ENCODE results near the gene HAUS6. TPM values are rescaled to one million over a fixed set of nuclear protein-coding genes. Genes with fewer than 3 reads are reported as not detected.
A peak's percentile ranks its signal among the peaks of the same experiment; 100 is the strongest.
"Not testable (repeated sequence)": the region's sequence is repeated elsewhere in the genome, so short reads cannot be mapped to it uniquely, and the experiment has no call there.

Gene HAUS6
- total RNA-seq, 1 donor = 26.8 TPM

DNA sequence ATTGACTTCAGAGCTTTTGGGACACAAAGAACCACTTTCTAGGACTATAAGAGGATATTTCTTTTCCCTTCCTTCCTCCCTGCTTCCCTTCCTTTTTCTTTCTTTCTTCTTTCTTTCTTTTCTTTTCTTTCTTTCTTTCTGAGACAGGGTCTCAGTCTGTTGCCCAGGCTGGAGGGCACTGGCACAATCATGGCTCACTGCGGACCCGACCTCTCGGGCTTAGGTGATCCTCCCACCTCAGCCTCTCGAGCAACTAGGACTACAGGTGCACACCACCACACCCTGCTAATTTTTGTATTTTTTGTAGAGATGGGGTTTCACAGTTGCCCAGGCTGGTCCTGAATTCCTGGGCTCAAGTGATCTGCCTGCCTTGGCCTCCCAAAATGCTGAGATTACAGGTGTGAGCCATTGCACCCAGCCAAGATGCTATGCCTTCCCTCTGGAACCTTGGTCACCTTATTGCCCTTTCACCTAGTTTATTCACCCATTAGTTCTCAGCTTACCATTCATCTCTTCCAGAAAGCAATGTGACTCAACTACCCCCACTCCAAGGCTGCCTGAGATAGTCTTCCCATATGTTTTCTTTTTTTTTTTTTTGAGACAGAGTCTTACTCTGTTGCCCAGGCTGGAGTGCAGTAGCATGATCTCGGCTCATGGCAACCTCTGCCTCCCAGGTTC lies 14.5 kb upstream of the HAUS6 start:
- TF ChIP-seq, protein P1, sequence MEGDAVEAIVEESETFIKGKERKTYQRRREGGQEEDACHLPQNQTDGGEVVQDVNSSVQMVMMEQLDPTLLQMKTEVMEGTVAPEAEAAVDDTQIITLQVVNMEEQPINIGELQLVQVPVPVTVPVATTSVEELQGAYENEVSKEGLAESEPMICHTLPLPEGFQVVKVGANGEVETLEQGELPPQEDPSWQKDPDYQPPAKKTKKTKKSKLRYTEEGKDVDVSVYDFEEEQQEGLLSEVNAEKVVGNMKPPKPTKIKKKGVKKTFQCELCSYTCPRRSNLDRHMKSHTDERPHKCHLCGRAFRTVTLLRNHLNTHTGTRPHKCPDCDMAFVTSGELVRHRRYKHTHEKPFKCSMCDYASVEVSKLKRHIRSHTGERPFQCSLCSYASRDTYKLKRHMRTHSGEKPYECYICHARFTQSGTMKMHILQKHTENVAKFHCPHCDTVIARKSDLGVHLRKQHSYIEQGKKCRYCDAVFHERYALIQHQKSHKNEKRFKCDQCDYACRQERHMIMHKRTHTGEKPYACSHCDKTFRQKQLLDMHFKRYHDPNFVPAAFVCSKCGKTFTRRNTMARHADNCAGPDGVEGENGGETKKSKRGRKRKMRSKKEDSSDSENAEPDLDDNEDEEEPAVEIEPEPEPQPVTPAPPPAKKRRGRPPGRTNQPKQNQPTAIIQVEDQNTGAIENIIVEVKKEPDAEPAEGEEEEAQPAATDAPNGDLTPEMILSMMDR (IDR thresholded peaks at IDR 0.05; ENCODE audit: insufficient read depth, low read length) = no peak
- DNase-seq (ENCODE audit: low read depth) = no peak
- no peak overlapping the region for H3K4me3 ChIP-seq (ENCODE audit: low read depth, low read length)

DNA sequence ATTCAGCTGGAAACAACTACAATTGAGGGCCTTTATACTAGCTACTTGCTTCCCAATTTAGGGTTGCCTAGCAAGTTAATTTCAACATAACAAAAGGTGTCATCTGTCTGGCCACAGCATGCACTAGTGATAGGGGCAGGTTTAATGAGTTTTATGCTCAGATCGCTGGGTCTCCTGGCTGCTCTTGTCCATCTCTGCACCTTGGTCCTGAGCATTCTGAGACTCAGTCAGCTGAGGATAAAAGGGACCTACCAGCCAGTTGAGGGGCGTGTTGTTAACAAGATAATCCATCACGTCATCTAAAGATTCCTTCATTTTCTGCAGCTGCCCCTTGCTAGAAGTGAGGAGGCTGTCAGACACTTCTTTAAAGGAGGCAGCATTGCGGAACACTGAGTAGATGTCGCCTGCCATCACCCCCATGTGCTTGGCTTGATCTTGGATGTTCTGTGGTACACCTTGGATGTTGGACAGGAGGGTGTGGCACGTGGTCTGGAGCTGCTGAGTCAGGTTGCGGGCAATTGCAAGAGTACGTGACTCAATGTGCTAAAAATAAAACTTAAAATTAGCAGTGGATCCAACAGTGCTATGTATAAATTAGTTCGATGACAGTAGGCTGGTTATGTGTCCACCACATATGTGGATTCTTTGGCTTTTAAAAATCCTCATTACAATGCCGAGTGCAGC lies 13.5 kb upstream of the HAUS6 start:
- TF ChIP-seq, protein P1 (IDR thresholded peaks at IDR 0.05; ENCODE audit: insufficient read depth, low read length) = no peak
- peak; percentile 71 for DNase-seq (ENCODE audit: low read depth)

DNA sequence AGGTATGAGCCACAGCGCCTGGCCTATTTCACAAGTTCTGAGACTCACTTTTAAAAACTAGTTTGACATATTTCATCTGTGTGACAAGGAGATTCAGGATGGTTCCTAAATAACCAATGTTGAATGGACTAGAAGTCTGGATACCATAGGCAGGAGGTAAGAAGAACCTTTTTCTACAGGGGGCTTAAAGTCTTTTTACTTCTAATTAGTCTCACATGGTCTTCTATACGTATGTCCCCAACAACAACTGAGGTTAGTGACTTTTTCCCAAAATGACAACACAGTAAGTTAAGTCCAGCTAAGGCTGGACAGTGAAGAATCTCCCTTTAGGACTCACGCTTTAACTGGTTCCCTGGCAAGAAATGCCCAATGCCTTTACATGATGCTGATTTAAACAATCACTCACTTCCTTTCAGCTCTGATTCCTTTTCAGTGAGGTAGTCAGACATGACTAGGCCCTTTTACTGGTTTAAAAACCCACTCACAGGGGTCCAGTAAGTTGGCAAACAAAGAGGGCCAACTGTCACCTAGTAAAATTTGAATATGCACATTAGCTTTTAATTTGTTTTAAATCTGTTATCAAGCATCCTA lies 12.1 kb upstream of the HAUS6 start:
- H3K4me3 ChIP-seq (ENCODE audit: low read depth, low read length) = no peak overlapping the region
- TF ChIP-seq, protein P1 (IDR thresholded peaks at IDR 0.05; ENCODE audit: insufficient read depth, low read length) = no peak
- DNase-seq (ENCODE audit: low read depth) = no peak

More for the DNA sequence above, 13.5 kb upstream of the HAUS6 start:
- no peak overlapping the region for H3K4me3 ChIP-seq (ENCODE audit: low read depth, low read length)

DNA sequence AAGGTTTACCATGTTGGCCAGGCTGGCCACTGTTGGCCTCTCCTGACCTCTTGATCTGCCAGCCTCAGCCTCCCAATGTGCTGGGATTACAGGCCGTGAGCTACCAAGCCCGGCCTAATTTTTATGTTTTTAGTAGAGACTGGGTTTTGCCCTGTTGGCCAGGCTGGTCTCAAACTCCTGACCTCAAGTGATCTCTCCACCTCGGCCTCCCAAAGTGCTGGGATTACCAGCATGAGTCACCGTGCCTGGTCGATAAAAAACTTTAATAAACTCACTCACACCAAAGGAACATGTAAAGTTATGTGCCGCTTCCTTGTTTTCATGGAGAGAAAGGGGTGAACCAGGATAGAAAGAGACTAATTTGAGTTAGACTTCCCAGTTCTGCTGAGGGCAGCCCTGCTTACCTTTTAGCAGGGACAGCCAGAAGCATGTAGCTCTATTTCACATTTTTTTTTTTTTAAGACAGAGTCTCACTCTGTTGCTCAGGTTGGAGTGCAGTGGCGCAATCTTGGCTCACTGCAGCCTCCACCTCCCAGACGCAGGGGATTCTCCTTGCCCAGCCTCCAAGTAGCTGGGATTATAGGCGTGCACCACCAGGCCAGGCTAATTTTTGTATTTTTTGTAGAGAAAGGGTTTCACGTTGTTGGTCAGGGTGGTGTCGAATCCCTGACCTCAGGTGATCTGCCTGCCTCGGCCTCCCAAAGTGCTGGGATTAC lies 11.4 kb upstream of the HAUS6 start:
- no peak overlapping the region for H3K4me3 ChIP-seq (ENCODE audit: low read depth, low read length)
- TF ChIP-seq, protein P1 (IDR thresholded peaks at IDR 0.05; ENCODE audit: insufficient read depth, low read length) = no peak
- DNase-seq (ENCODE audit: low read depth) = no peak

GRCh38 chr9:19113064-19113611 lies 10.4 kb upstream of the HAUS6 start:
- not testable (repeated sequence) for DNase-seq (ENCODE audit: low read depth); H3K4me3 ChIP-seq (ENCODE audit: low read depth, low read length)

DNA sequence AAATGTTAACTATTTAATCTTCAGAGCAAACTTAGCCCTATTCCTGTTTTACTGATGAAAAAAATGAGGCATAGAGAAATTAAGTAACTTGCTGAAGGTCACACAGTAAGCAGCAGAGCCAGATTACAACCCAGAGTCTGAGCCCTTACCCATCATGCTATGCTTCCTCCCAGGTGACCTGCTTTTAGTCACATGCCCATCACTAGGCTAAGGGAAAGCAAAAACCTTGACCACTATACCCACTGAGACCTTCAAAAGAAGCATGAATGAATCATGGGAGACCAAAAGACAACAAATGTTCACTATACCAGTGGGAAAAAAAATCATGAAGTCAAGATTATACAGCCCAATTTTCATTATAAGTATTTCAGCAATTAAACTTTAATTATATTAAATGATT lies 5.3 kb upstream of the HAUS6 start:
- H3K4me3 ChIP-seq (ENCODE audit: low read depth, low read length) = no peak overlapping the region
- TF ChIP-seq, protein P1 (IDR thresholded peaks at IDR 0.05; ENCODE audit: insufficient read depth, low read length) = no peak
- no peak for DNase-seq (ENCODE audit: low read depth)

All from fibroblast of the aortic adventitia (primary cell).